MG63 (cell line): ENCODE measurements around the gene HORMAD1. TPM values are rescaled to one million over a fixed set of nuclear protein-coding genes. Genes with fewer than 3 reads are reported as not detected.
A peak's percentile ranks its signal among the peaks of the same experiment; 100 is the strongest.
"Not testable (repeated sequence)": the region's sequence is repeated elsewhere in the genome, so short reads cannot be mapped to it uniquely, and the experiment has no call there.

Experiments used
- DNase-seq: peaks from one replicate; pipeline ENCODE4 v3.0.0-alpha.2; 2020
- H3K27me3 ChIP-seq: fragments of 250-450 bp; sonication (Bioruptor Pico); 2 replicates; pipeline ENCODE4 v1.5.1; 2020; ENCODE audit warnings: mild to moderate bottlenecking, moderate library complexity
- H3K36me3 ChIP-seq: fragments of 250-450 bp; sonication (Bioruptor Pico); 2 replicates; pipeline ENCODE4 v1.5.1; 2020; ENCODE audit warnings: mild to moderate bottlenecking, moderate library complexity
- H3K4me3 ChIP-seq: fragments of 250-450 bp; sonication (Bioruptor Pico); 2 replicates; pipeline ENCODE4 v1.5.1; 2020; ENCODE audit warnings: mild to moderate bottlenecking, moderate library complexity
- H3K9me3 ChIP-seq: fragments of 250-450 bp; sonication (Bioruptor Pico); 2 replicates; pipeline ENCODE4 v1.5.1; 2020; ENCODE audit warnings: mild to moderate bottlenecking, moderate library complexity
- total RNA-seq: library from RNA; depleted of rRNA; stranded (reverse); fragments of >200 nt; shearing (Covaris generic); gene quantifications from 2 replicates; pipeline ENCODE4 v1.2.3, GENCODE V29; 2014; ENCODE audit warnings: low replicate concordance

HORMAD1 gene
- total RNA-seq, 1 experiment from 2014 or later = 0.95 TPM

DNA sequence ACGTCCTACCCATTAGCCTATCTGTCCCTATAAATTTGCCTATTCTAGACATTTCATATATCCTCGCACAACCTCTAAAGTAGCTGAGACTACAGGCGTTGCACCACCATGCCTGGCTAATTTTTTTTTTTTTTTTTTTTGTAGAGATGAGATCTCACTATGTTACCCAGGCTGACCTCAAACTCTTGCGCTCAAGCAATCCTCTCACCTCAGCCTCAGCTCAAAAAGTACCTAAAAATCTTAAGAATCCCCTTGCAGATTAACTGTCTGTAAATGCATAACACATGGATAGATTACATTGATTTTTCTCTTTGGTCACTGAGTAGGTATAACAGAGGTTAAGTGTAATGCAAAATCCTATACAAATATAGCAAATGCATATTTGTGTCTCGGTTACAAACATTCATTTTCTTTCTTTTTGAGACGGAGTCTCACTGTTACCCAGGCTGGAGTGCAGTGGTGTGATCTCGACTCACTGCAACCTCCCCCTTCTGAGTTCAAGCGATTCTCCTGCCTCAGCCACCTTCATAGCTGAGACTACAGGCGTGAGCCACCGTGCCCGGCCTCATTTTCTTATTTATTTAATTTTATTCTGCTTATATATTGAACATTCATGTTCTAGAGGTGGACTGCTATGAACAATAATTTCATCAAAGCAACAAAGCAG lies 2.3 kb downstream of the HORMAD1 start:
- Histone ChIP-seq H3K36me3 (no peaks in the 10 kb centered on the region), H3K4me3 (no peak overlapping the region), H3K9me3 (no peaks in the 10 kb centered on the region), H3K27me3 (0 out of 2 replicates have a peak, but pooled peaks cover 2% of the 10 kb centered on the region)
- no peak for DNase-seq

DNA sequence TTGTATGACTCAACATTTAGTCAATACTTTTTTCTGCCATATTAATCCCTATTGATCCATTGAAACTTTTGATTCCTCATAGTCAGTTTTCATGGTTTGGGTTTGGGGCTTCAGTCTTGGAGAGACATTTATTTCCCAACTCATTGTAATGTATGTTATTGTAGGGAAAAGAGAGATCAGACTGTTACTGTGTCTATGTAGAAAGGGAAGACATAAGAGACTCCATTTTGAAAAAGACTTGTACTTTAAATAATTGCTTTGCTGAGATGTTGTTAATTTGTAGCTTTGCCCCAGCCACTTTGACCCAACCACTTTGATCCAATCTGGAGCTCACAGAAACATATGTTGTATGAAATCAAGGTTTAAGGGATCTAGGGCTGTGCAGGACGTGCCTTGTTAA lies 11.7 kb downstream of the HORMAD1 start:
- DNase-seq, H3K9me3 ChIP-seq, H3K4me3 ChIP-seq, H3K36me3 ChIP-seq, H3K27me3 ChIP-seq: not testable (repeated sequence)

DNA sequence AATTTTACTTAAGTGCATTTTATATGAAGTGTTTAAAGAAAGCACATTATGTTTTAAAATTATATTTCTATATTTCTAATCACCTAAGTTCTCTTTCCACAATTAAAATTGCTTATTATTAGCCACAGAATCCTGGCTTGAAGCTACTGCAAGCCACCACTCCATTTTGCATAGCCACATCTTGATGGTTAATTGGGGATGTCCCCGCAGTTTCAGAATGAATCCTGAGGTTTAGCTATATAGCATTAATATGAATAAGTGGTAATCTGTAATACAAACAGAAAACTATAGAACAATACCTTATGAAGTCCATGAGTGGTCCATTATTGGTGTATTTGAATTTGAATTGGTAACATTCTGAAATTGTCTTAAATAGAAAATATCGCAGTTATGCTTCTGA lies 12.1 kb downstream of the HORMAD1 start:
- DNase-seq = no peak
- Histone ChIP-seq H3K4me3 (no peak overlapping the region), H3K36me3 (no peaks in the 10 kb centered on the region), H3K27me3 (peaks cover 2% of the 10 kb centered on the region; the same call in 1 of the 2 replicates), H3K9me3 (no peaks in the 10 kb centered on the region)

DNA sequence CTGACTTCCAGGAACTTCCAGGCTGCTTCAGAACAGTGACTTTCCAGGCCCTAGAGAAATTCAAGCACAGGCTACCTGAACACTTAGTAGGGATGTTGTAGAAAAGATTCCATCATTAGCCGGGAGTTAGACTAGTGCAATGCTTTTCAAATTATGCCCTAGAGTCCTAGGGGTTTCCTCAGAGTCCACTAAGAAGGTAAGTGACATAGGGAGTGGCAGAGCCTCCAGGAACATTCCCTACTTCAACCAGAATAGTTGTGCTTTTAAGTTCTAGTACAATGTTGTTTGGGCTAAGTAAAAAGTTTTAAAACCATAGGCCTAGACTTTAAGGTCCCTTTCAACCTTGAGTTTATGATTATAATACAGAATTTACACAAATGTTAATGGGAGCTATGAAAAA lies 14.6 kb downstream of the HORMAD1 start:
- Histone ChIP-seq H3K9me3 (no peaks in the 10 kb centered on the region), H3K27me3 (peaks cover 19% of the 10 kb centered on the region), H3K4me3 (no peak overlapping the region), H3K36me3 (no peaks in the 10 kb centered on the region)
- no peak for DNase-seq

DNA sequence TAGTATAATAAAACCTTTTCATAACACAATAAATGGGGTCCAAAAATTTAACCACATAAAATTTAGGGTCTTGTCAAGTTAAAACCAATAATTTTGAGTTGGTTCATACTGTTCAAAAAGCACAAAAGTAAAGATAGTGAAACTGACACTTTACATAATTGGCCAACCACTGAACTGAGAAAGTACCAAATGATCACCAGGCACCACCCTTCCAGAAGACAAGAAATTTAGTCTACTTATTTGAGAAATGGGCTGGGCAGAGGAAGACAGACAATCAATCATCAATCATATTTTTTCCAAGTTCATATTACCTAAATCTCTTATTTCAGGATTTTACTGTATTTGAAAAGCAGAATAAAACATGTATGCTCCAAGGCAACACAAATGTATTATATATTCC lies 17.3 kb downstream of the HORMAD1 start:
- Histone ChIP-seq H3K27me3 (peaks cover 23% of the 10 kb centered on the region), H3K9me3 (no peaks in the 10 kb centered on the region), H3K4me3 (no peak overlapping the region), H3K36me3 (no peaks in the 10 kb centered on the region)
- no peak for DNase-seq

DNA sequence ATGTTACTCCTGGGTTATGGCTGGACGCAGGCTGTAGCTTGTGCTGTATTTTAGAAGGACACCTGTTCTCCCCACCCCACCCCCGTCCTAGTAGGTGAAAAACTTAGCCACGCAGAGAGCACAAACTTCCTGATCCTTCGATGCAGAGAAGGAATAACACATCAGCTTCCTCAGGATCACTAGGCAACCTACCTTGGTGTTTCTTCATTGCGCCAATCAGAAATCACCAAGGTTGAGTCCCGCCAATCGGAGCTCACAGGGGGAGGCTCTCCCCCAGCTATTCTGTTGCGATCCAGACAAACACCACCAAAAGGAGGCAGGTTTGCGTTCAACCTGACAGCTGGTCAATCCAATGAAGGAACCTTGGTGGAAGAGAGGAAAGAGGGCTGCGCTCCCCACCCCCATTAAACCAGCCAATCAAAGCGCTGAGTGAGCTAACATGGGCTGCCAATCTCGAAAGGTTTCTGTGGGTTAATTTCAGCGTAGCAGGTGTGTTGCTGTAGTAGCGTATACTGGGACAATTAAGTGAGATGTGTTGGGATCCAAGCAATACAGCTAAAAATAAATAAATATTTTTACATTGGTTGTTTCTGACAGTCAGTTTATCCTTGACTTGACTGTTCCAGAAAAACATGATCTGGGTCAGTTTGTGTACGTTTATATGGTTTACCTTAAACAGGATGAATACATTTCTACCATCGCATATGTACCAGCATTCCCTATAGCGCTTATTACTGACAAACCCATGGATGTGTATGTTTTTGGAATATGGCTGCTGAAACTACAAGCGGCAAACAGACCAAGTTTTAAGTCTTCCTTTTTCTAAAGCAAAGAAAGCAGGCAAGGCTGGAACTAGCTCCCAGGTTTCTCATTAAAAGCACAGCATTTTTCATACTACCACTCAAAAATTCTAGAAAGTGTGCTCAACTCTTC lies 23.4 kb downstream of the HORMAD1 start, which contains the start of gene GOLPH3L:
TSS of gene GOLPH3L (minus strand) at position 160 of the 933 bp plus-strand sequence. CDS start 2,316 bp downstream, outside the sequence.
- peak; percentile 98 for DNase-seq
- H3K9me3 ChIP-seq = no peaks in the 10 kb centered on the region
- H3K27me3 ChIP-seq = peaks cover 11% of the 10 kb centered on the region
- peak within 1 kb of the TSS; percentile 88 for H3K4me3 ChIP-seq
- H3K36me3 ChIP-seq = peaks cover 21% of the 10 kb centered on the region

DNA sequence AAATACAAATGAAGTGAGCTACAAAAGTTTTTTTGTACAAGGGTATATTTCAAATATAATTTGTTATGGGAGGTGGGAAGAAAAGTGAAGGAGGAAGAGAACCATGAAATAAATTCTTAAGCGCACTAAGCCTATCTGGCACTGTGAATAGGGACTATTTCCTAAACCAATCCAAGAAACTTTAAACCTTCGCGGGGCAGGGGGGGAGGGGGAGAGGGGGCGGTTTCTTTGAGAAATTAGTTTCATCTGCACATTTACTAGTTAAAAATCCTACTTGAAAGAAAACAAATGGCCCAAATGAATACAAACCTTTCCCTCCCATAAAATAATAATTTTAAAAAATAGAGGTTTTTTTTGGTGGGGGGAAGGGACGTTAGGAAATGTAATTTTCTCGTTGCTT lies 24.1 kb downstream of the HORMAD1 start:
- peak overlapping the region; percentile 88 for H3K4me3 ChIP-seq
- H3K27me3 ChIP-seq = peaks cover 5% of the 10 kb centered on the region; the same call in 1 of the 2 replicates
- DNase-seq = no peak
- H3K36me3 ChIP-seq = peaks cover 24% of the 10 kb centered on the region
- no peaks in the 10 kb centered on the region for H3K9me3 ChIP-seq

DNA sequence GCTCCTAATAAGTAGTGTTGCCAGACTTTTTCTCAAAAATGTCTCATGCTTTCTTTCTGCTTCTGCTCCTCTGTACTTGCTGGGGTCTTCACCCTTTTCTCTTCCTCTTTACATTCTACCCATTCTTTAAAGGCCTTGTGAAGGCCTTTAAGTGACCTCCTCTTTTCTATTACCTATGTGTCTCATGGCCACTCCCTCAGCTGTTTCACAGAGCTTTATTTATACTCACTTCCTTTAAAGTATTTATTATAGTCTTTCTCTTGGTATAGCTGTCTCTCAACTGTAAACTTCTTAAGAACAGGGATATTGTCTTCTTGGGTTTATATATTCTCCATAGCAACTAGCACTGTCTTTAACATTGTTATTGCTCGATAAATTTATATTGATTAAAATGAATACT lies 24.5 kb downstream of the HORMAD1 start:
- peaks cover 28% of the 10 kb centered on the region for H3K36me3 ChIP-seq
- no peaks in the 10 kb centered on the region for H3K9me3 ChIP-seq
- peak overlapping the region; percentile 88 for H3K4me3 ChIP-seq
- peaks cover 4% of the 10 kb centered on the region; the same call in 1 of the 2 replicates for H3K27me3 ChIP-seq
- no peak for DNase-seq

DNA sequence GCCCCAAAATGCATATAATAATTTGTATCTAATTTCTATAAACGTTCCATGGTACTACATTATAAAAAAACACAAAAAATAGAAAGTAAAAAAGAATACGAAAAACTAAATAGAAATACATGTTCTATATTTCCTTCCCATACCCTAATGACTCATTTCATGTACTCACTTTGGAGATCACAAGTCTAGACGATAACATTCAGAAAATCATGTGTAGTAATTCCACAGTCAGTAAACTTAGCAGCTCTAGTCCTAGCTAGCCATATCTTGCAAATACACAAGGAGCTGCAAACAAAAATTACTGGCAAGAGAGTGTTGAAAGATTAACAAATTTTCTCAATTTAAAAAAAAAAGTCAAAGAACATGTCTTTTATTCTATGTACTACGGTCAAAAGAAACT lies 25.1 kb downstream of the HORMAD1 start:
- Histone ChIP-seq H3K36me3 (peaks cover 34% of the 10 kb centered on the region), H3K4me3 (no peak overlapping the region; the same call in 1 of the 2 replicates), H3K27me3 (0 out of 2 replicates have a peak, but pooled peaks cover under 1% of the 10 kb centered on the region), H3K9me3 (no peaks in the 10 kb centered on the region)
- no peak for DNase-seq

DNA sequence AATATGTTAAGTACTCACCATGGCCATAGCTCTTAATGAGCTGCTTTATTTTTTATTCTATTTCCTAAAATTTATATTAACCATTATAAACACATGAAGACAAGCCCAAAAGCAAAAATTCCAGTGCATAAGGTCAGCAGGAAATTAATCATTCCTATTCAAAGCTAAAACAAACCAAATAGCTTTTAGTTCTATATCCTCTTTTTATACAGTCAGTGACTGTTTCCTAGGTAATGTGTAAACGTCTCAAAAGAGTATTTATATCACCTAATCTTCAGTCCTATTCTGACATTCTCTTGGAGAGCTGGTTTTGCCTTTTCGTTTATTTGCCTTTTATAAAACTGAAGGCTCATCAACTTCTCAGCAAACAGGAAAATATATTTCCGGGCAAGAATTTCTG lies 28.0 kb downstream of the HORMAD1 start:
- DNase-seq = no peak

DNA sequence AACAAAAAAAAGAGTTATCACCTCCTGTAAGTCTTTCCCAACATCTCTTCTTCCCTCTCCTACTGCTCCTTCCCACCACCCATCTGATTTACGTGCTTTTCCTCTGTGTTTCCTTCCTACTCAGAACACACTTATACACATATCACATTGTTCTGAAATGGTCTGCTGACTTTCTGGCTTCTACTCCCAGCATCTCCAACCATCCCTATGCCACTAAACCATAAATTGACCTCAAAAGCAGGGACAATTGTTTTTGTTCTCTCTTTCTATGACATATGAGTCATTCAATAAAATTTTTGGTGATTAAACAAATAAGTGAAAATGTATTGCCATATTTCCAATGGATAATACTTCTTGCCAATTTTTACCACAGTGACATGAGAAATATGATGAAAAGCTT lies 31.9 kb downstream of the HORMAD1 start:
- DNase-seq = no peak
- Histone ChIP-seq H3K27me3 (no peaks in the 10 kb centered on the region), H3K4me3 (no peak overlapping the region), H3K9me3 (no peaks in the 10 kb centered on the region), H3K36me3 (peaks cover 48% of the 10 kb centered on the region)

More for the DNA sequence above, 28.0 kb downstream of the HORMAD1 start:
- peaks cover 52% of the 10 kb centered on the region for H3K36me3 ChIP-seq
- no peaks in the 10 kb centered on the region for H3K27me3 ChIP-seq
- H3K9me3 ChIP-seq = no peaks in the 10 kb centered on the region
- no peak overlapping the region for H3K4me3 ChIP-seq

DNA sequence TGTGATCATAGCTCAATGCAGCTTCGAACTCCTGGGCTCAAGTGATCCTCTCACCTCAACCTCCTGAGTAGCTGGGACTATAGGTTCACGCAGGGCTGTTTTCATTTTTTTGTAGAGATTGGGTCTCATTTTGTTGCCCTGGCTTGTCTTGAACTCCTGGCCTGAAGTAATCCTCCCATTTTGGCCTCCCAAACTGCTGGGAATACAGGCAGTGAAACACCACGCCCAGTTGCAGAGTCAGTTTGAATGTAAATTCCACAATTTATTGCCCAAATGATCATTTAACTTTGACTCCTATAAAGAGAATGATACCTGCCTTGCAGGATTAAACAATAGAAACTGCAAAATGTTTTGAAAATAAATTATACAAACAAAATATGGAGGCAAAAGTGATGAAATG lies 34.4 kb downstream of the HORMAD1 start:
- Histone ChIP-seq H3K9me3 (no peaks in the 10 kb centered on the region), H3K27me3 (no peaks in the 10 kb centered on the region), H3K36me3 (peaks cover 36% of the 10 kb centered on the region), H3K4me3 (no peak overlapping the region)
- DNase-seq = no peak

DNA sequence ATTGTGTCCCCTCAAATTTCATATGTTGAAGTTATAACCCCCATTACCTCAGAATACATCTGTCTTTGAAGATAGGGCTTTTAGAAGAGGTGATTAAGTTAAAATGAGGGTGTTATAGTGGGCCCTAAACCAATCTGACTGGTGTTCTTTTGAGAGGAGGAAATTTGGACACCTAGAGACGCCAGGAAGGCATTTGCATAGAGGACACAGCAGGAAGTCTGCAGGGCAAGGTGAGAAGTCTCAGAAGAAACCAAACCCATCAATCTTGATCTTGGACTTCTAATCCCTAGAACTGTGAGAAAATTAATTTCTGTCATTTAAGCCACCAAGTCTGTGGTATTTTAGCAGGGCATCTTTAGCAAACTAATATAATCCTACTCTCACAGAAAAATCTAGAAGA lies 36.8 kb downstream of the HORMAD1 start:
- H3K36me3 ChIP-seq = peaks cover 22% of the 10 kb centered on the region
- H3K9me3 ChIP-seq = no peaks in the 10 kb centered on the region
- no peaks in the 10 kb centered on the region for H3K27me3 ChIP-seq
- H3K4me3 ChIP-seq = no peak overlapping the region
- DNase-seq = no peak

DNA sequence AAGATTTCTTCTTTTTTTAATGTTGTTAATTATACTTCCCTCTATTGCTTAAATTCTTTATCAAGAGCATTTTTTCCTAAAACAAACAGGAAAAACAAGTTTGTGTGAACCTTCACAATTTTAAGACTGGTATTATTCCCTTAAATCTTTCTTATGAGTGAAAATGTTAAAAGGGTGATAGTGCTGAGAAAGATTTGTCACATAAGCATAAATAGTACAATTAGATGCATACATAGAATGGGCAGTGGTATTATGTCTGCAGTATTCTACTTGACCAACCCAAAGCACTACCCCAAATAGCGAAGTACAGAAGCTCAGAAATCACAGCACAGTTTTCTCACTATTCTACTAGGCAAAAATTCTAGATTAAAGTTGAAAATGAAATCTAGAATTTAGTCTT lies 41.7 kb downstream of the HORMAD1 start:
- Histone ChIP-seq H3K9me3 (no peaks in the 10 kb centered on the region), H3K4me3 (no peak overlapping the region), H3K27me3 (no peaks in the 10 kb centered on the region), H3K36me3 (peaks cover 16% of the 10 kb centered on the region)
- DNase-seq = no peak

DNA sequence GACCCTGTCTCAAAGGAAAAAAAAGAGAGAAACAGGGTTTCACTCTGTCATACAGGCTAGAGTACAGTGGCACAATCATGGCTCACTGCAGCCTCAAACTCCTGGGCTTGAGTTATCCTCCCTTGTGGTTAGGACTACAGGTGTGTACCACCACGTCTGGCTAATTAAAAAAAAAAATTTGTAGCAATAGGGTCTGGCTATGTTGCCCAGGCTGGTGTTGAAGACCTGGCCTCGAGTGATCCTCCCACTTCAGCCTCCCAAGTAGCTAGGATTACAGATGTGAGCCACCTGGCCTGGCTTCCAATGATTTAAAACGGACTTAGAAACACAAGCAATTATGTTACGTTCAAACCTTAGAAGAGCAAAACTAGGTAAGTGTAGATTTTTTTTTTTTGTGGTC lies 45.8 kb downstream of the HORMAD1 start:
- Histone ChIP-seq H3K4me3 (no peak overlapping the region), H3K9me3 (no peaks in the 10 kb centered on the region), H3K27me3 (no peaks in the 10 kb centered on the region), H3K36me3 (peaks cover 22% of the 10 kb centered on the region)
- DNase-seq = no peak

DNA sequence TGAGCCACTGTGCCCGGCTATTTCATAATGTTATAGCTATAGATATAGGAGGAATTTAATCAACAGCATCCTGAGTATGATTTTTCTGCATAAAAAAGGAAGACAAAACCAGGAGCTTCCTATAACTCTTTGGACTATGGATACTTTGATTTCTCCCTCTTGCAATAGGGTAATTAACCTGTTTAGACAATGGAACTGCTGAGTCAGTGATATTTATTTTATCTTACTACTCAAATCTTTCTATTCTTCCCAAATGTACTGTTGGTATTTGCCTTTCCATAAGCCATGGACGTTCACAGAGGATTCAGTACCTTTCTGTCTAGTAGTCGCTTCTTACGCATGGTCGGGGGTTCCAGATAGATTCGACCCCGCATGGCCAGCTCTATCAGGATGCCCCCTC lies 57.4 kb downstream of the HORMAD1 start:
- Histone ChIP-seq H3K36me3 (peaks cover 38% of the 10 kb centered on the region), H3K27me3 (no peaks in the 10 kb centered on the region), H3K9me3 (no peaks in the 10 kb centered on the region), H3K4me3 (no peak overlapping the region)
- DNase-seq = no peak

DNA sequence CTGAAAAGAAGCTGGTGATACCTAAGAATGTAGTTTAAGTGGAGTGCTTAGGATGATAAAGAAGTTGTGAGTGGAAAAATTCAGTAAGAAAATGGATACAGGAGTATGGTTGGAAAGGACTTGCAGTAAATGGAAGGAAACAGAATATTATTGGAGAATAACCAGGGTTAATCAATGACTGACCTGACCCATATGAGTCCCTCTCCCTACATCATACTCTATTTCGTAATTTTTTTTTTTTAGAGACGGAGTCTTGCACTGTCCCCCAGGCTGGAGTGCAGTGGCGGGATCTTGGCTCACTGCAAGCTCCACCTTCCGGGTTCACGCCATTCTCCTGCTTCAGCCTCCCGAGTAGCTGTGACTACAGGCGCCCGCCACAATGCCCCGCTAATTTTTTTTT lies 57.9 kb downstream of the HORMAD1 start:
- Histone ChIP-seq H3K4me3 (no peak overlapping the region), H3K9me3 (no peaks in the 10 kb centered on the region), H3K36me3 (peaks cover 38% of the 10 kb centered on the region), H3K27me3 (no peaks in the 10 kb centered on the region)
- DNase-seq = no peak
